Fibroblast of pulmonary artery (primary cell): ENCODE measurements around the gene PRKAG2.
"Not testable (repeated sequence)": the region's sequence is repeated elsewhere in the genome, so short reads cannot be mapped to it uniquely, and the experiment has no call there.

ENCODE experiments used
- DNase-seq: peaks from one replicate; pipeline ENCODE4 v3.0.0-alpha.2; 2010; ENCODE audit warnings: low read depth
- H3K4me3 ChIP-seq: replicated peaks from 2 replicates; pipeline ENCODE4 v1.5.1; 2011; ENCODE audit warnings: low read depth, mild to moderate bottlenecking, control low read depth, low read length, moderate library complexity
- CTCF ChIP-seq: IDR thresholded peaks from 2 replicates; pipeline ENCODE4 v1.5.1; 2011; ENCODE audit warnings: mild to moderate bottlenecking, control low read depth, low read length, inconsistent platforms; ENCODE audit errors: missing control alignments

Gene PRKAG2

DNA sequence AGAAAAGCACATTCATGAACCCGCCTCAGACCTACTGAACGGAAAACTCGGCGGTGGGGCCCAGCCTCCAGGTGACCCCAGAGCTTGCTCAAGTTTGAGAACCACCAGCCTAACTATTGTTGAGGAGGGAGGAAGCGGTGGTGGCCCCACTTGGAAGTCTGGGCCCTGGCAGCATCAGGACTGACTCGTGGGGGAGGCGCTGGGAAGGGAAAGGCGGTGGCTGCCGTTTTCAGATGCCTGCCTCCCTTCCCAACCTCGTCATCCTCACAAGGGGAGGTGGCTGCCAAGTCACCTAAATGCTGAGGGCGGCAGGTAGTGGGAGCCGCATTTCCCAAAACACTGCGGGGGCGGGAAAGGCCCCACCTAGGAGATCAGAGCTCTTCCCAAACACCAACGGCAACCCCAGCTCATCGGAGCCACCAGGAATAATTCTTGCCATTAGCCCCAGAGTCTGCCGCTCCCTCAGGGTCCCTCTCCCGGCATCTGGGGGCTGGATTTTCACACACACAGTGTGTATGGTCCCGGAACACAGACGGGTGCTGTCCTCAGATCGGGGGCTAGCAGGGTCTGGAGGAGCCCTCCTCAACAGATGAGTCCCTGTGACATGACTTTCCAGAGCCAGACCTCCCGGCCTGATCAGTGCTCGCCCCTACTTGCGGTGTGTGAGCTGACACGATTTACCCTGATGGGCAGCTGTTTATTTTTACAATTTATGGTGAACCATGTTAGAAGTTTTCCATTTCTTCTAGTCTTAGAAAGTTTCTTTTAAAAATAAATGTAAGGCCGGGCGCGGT lies 31.3 kb downstream of the PRKAG2 start:
- no peak overlapping the region for H3K4me3 ChIP-seq
- no peak for DNase-seq
- no peak for TF ChIP-seq CTCF

DNA sequence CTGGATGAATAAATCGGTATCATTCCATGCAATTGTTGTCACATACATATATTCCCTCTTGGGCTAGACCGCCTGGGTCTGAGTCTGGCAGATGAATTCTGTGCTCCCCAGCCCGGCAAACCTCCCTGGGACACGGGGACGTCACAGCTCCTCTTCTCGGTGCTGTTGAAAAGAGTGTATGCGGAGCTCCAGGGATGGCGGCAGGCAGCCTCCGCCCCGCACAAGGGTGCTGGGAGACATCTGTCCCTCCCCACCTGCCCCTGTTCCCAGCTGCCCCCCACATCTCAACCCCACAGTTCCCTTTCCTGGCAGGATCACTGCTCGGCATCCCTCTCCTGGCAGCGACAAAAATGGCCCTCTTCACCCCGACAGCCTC lies 32.1 kb downstream of the PRKAG2 start:
- H3K4me3 ChIP-seq, result no peak overlapping the region
- TF ChIP-seq CTCF, result no peak
- no peak for DNase-seq

- peak; percentile 44 for DNase-seq
- no peak overlapping the region for H3K4me3 ChIP-seq
- no peak for TF ChIP-seq CTCF
These were observed 32.7 kb downstream of the PRKAG2 start for GRCh38 chr7:151844071-151844824.

- TF ChIP-seq CTCF, result no peak
- no peak overlapping the region for H3K4me3 ChIP-seq
- no peak for DNase-seq
These were observed 33.7 kb downstream of the PRKAG2 start for GRCh38 chr7:151843181-151843580.

DNA sequence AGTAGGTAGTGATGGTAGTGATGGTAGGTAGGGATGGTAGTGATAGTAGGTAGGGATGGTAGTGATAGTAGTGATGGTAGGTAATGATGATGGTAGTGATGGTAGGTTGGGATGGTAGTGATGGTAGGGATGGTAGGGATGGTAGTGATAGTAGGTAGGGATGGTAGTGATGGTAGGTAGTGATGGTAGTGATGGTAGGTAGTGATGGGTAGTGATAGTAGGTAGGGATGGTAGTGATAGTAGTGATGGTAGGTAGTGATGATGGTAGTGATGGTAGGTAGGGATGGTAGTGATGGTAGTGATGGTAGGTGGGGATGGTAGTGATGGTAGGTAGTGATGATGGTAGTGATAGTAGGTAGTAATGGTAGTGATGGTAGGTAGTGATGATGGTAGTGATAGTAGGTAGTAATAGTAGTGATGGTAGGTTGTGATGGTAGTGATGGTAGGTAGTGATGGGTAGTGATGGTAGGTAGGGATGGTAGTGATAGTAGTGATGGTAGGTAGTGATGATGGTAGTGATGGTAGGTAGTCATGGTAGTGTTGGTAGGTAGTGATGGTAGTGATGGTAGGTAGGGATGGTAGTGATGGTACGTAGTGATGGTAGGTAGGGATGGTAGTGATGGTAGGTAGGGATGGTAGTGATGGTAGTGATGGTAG lies 35.4 kb downstream of the PRKAG2 start:
- not testable (repeated sequence) for DNase-seq, H3K4me3 ChIP-seq

- no peak for DNase-seq
- no peak for TF ChIP-seq CTCF
- H3K4me3 ChIP-seq, result no peak overlapping the region
These were observed 36.6 kb downstream of the PRKAG2 start for GRCh38 chr7:151840088-151840910.

DNA sequence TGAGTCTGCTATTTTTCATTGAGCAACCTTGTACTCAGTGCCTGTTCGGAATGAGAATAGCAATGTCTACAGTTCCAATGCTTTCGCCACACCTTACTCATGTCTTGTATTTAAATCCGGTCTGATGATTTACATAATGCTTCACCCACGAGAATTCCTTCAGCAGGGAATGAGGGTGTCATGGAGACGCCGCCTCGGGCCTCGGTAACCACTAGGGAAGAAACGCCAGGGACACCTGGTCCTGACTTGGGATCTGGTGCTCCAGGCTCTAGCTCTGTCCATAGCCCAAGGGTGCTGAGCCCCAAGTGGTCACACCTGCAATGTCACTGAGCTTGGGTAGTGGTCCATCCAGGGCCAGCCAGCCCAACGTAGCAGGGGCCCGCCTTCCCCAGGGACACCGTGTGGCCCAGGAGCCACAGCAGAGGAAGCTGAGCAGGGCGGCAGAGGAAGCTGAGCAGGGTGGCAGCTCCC lies 37.4 kb downstream of the PRKAG2 start:
- no peak overlapping the region for H3K4me3 ChIP-seq

More for the DNA sequence above, 37.4 kb downstream of the PRKAG2 start:
- no peak for TF ChIP-seq CTCF
- no peak for DNase-seq
